Measurements from ENCODE around the gene TMEM59L. TPM values are rescaled to one million over a fixed set of nuclear protein-coding genes. Genes with fewer than 3 reads are reported as not detected.

TMEM59L gene
- total and polyA plus RNA-seq, 9 of the 15 experiments (the other 6 are each of a cell fraction or from before 2014, with no cell fraction given) = 0.37 TPM; not detected in 8

DNA sequence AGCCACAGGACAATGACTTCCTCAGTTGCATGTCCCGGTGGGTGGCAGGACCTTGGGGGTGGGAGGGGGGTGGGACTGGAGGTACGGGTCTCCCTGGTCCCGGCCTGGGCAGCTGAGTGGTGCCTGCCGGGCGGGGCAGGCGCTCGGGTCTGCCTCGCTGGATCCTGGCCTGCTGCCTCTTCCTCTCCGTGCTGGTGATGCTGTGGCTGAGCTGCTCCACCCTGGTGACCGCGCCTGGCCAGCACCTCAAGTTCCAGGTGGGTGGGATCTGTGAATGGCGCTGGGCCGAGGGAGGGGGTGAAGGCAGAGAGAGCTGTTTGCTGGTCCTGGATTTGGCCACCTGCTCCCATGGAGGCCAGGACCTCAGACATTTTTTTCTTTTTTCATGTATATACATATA is 5.6 kb downstream of the TMEM59L start (continued):
- TF ChIP-seq, protein P1, sequence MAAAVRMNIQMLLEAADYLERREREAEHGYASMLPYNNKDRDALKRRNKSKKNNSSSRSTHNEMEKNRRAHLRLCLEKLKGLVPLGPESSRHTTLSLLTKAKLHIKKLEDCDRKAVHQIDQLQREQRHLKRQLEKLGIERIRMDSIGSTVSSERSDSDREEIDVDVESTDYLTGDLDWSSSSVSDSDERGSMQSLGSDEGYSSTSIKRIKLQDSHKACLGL (CRISPR knock-in tag; IDR thresholded peaks at IDR 0.05; ENCODE audit: borderline replicate concordance, poor library complexity, severe bottlenecking) = no peak
- TF ChIP-seq RFX7 (CRISPR knock-in tag; IDR thresholded peaks at IDR 0.05) (no peak), SREBF1 (IDR thresholded peaks at IDR 0.05; ENCODE audit: borderline replicate concordance, low read depth, low read length) (no peak), ZNF589 (CRISPR knock-in tag; IDR thresholded peaks at IDR 0.05; ENCODE audit: low read depth) (no peak)
- TF ChIP-seq, protein P2, sequence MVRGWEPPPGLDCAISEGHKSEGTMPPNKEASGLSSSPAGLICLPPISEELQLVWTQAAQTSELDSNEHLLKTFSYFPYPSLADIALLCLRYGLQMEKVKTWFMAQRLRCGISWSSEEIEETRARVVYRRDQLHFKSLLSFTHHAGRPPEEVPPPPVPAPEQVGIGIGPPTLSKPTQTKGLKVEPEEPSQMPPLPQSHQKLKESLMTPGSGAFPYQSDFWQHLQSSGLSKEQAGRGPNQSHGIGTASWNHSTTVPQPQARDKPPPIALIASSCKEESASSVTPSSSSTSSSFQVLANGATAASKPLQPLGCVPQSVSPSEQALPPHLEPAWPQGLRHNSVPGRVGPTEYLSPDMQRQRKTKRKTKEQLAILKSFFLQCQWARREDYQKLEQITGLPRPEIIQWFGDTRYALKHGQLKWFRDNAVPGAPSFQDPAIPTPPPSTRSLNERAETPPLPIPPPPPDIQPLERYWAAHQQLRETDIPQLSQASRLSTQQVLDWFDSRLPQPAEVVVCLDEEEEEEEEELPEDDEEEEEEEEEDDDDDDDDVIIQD (CRISPR knock-in tag; IDR thresholded peaks at IDR 0.05) = no peak
- TF ChIP-seq, protein P3, sequence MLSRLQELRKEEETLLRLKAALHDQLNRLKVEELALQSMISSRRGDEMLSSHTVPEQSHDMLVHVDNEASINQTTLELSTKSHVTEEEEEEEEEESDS (CRISPR knock-in tag; IDR thresholded peaks at IDR 0.05) = no peak

DNA sequence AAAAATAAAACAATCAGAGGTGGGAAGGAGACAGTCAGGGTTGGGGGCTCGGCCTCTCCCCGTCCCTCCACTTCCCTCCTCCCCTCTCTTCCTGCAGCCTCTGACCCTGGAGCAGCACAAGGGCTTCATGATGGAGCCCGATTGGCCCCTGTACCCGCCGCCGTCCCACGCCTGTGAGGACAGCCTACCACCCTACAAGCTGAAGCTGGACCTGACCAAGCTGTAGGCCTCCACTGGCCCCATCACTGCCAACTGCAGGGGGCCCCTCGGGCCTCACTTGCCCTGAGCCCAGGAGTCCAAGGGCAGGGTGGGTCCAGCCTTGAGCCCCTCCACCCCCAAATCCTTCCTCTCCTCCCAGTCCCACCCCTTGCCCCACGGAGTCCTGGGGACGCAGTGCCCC is 7.6 kb downstream of the TMEM59L start:
- 8% methylated on average over 6 of the region's 10 CpGs for WGBS (ENCODE audit: insufficient coverage, low coverage, missing lambda C conversion rate)
- Histone ChIP-seq H3K4me3 (no peak overlapping the region), H3K36me3 (ENCODE audit: control insufficient read depth, insufficient read depth, low read length) (no peaks in the 10 kb centered on the region), H3K79me2 (ENCODE audit: control insufficient read depth, insufficient read depth, low read length) (no peaks in the 10 kb centered on the region), H3K9ac (ENCODE audit: insufficient read depth in 1 of 2, low read depth in 2 of 2, low read length in 2 of 2) (no peak overlapping the region; a peak in 1 of 4 replicates), H3K9me3 (replicated peaks; ENCODE audit: control insufficient read depth, insufficient read depth, low read depth, low read length) (no peaks in the 10 kb centered on the region), H3K27me3 (ENCODE audit: control insufficient read depth in 2 of 2, insufficient read depth in 2 of 2, low read length in 2 of 2) (peaks cover 5 to 32% of the 10 kb centered on the region in 2 experiments; a peak in 4 of 5 replicates), H2AFZ (ENCODE audit: low read depth, low read length) (no peak overlapping the region), H3K27ac (ENCODE audit: extremely low read depth, low read depth, low read length) (no peak overlapping the region), H4K20me1 (replicated peaks; ENCODE audit: control insufficient read depth, insufficient read depth, low read length) (no peaks in the 10 kb centered on the region; the same call in 1 of the 2 replicates), H3K4me1 (replicated peaks in 1 of 2; ENCODE audit: control insufficient read depth in 2 of 2, insufficient read depth in 2 of 2, low read length in 2 of 2) (peaks cover 0 to 6% of the 10 kb centered on the region in 2 experiments; a peak in 3 of 5 replicates), H3K4me2 (ENCODE audit: insufficient read depth, low read length) (no peak overlapping the region), H3K9me1 (ENCODE audit: control insufficient read depth, insufficient read depth, low read length) (no peaks in the 10 kb centered on the region)
- no peak for DNase-seq (ENCODE audit: extremely low read depth in 1 of 4, low spot score in 3 of 4)
- in situ Hi-C loops (cut with MboI) = no loop called here
- CTCF ChIA-PET (ENCODE audit: low intra/inter-chr PET ratio) = no interaction called here
- intact Hi-C loops (cut with micrococcal nuclease) = no loop called here
- BruUV-seq (replicated peaks) = no TSS peak
- no peak for TF ChIP-seq ZNF830 (CRISPR knock-in tag; IDR thresholded peaks at IDR 0.05)
- TF ChIP-seq, protein P3 (CRISPR knock-in tag; IDR thresholded peaks at IDR 0.05) = no peak
- TF ChIP-seq ARID1B (IDR thresholded peaks at IDR 0.05) = no peak
- no peak for TF ChIP-seq ZNF140 (CRISPR knock-in tag; IDR thresholded peaks at IDR 0.05)
- FAIRE-seq = no peak
- ATAC-seq = no peak
- POLR2A ChIA-PET = interaction anchor here (1.3 kb wide), 1 partner anchor 21 kb away, joined by 3 read pairs; no protein-coding TSS in a partner anchor
